Measurements from ENCODE around the gene ADGRG3. TPM values are rescaled to one million over a fixed set of nuclear protein-coding genes. Genes with fewer than 3 reads are reported as not detected.

The ADGRG3 gene
- total RNA-seq, 3 donors from 2014 or later (not counting 1 experiment from before 2014, with no cell fraction given) = 16.6 to 57.3 (median 20.7) TPM

GRCh38 chr16:57699899-57700298 is 31.8 kb downstream of the ADGRG3 start:
- Histone ChIP-seq H3K4me3 (ENCODE audit: low read length) (no peak overlapping the region), H3K36me3 (ENCODE audit: control insufficient read depth, insufficient read depth, low read length) (no peaks in the 10 kb centered on the region), H3K27me3 (ENCODE audit: control insufficient read depth, insufficient read depth, low read length) (no peaks in the 10 kb centered on the region), H3K27ac (ENCODE audit: low read length) (no peak overlapping the region), H3K4me1 (ENCODE audit: control insufficient read depth, insufficient read depth, low read length) (peaks cover 5% of the 10 kb centered on the region), H3K9me3 (ENCODE audit: control insufficient read depth, insufficient read depth, low read length) (no peaks in the 10 kb centered on the region)
- Mint-ChIP-seq H3K4me3 (no peak overlapping the region), H3K9me3 (no peaks in the 10 kb centered on the region), H3K4me1 (peaks cover 0 to 2% of the 10 kb centered on the region in 2 donors), H3K36me3 (no peaks in the 10 kb centered on the region), H3K27me3 (ENCODE audit: low read depth in 2 of 2) (no peaks in the 10 kb centered on the region), H3K27ac (peak overlapping the region in 1 of 2 donors; percentile 10)
- DNase-seq (no peak), ATAC-seq (no peak)
- TF ChIP-seq, protein P1, sequence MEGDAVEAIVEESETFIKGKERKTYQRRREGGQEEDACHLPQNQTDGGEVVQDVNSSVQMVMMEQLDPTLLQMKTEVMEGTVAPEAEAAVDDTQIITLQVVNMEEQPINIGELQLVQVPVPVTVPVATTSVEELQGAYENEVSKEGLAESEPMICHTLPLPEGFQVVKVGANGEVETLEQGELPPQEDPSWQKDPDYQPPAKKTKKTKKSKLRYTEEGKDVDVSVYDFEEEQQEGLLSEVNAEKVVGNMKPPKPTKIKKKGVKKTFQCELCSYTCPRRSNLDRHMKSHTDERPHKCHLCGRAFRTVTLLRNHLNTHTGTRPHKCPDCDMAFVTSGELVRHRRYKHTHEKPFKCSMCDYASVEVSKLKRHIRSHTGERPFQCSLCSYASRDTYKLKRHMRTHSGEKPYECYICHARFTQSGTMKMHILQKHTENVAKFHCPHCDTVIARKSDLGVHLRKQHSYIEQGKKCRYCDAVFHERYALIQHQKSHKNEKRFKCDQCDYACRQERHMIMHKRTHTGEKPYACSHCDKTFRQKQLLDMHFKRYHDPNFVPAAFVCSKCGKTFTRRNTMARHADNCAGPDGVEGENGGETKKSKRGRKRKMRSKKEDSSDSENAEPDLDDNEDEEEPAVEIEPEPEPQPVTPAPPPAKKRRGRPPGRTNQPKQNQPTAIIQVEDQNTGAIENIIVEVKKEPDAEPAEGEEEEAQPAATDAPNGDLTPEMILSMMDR (IDR thresholded peaks at IDR 0.05) = no peak
- intact Hi-C loops (cut with micrococcal nuclease) = no loop called here
- 90% methylated on average over 7 of the region's 7 CpGs for WGBS (ENCODE audit: insufficient coverage)

GRCh38 chr16:57700781-57701551 is 32.9 kb downstream of the ADGRG3 start:
- no peak overlapping the region for H3K27ac ChIP-seq (ENCODE audit: low read length)
- no peaks in the 10 kb centered on the region for H3K9me3 ChIP-seq (ENCODE audit: control insufficient read depth, insufficient read depth, low read length)
- no peak overlapping the region for H3K4me3 Mint-ChIP-seq
- intact Hi-C loops (cut with micrococcal nuclease) = no loop called here
- H3K9me3 Mint-ChIP-seq = no peaks in the 10 kb centered on the region
- no peaks in the 10 kb centered on the region for H3K36me3 Mint-ChIP-seq
- H3K4me1 ChIP-seq (ENCODE audit: control insufficient read depth, insufficient read depth, low read length) = no peaks in the 10 kb centered on the region
- H3K27me3 ChIP-seq (ENCODE audit: control insufficient read depth, insufficient read depth, low read length) = no peaks in the 10 kb centered on the region
- H3K36me3 ChIP-seq (ENCODE audit: control insufficient read depth, insufficient read depth, low read length) = no peaks in the 10 kb centered on the region
- no peaks in the 10 kb centered on the region for H3K4me1 Mint-ChIP-seq
- 82% methylated on average over 9 of the region's 10 CpGs for WGBS (ENCODE audit: insufficient coverage)
- DNase-seq = no peak
- TF ChIP-seq, protein P1 (IDR thresholded peaks at IDR 0.05) = no peak
- no peak overlapping the region for H3K4me3 ChIP-seq (ENCODE audit: low read length)
- no peak for ATAC-seq
- H3K27ac Mint-ChIP-seq = no peak overlapping the region
- no peaks in the 10 kb centered on the region for H3K27me3 Mint-ChIP-seq (ENCODE audit: low read depth in 2 of 2)

- ATAC-seq (no peak), DNase-seq (no peak)
- no peaks in the 10 kb centered on the region for H3K27me3 ChIP-seq (ENCODE audit: control insufficient read depth, insufficient read depth, low read length)
- H3K4me3 ChIP-seq (ENCODE audit: low read length) = no peak overlapping the region
- no peaks in the 10 kb centered on the region for H3K4me1 ChIP-seq (ENCODE audit: control insufficient read depth, insufficient read depth, low read length)
- H3K27me3 Mint-ChIP-seq (ENCODE audit: low read depth in 2 of 2) = no peaks in the 10 kb centered on the region
- H3K36me3 Mint-ChIP-seq = no peaks in the 10 kb centered on the region
- 89% methylated on average over 23 of the region's 23 CpGs for WGBS (ENCODE audit: insufficient coverage)
- H3K9me3 ChIP-seq (ENCODE audit: control insufficient read depth, insufficient read depth, low read length) = no peaks in the 10 kb centered on the region
- intact Hi-C loops (cut with micrococcal nuclease) = no loop called here
- no peak overlapping the region for H3K4me3 Mint-ChIP-seq
- H3K36me3 ChIP-seq (ENCODE audit: control insufficient read depth, insufficient read depth, low read length) = no peaks in the 10 kb centered on the region
- H3K27ac ChIP-seq (ENCODE audit: low read length) = no peak overlapping the region
- TF ChIP-seq, protein P1 (IDR thresholded peaks at IDR 0.05) = no peak
- H3K27ac Mint-ChIP-seq = no peak overlapping the region
- no peaks in the 10 kb centered on the region for H3K9me3 Mint-ChIP-seq
- H3K4me1 Mint-ChIP-seq = no peaks in the 10 kb centered on the region
These were observed 33.8 kb downstream of the ADGRG3 start for GRCh38 chr16:57701759-57702371.

Data from natural killer cell (primary cell).